Adrenal gland (tissue), 12 donors: ENCODE measurements around the gene COX19. TPM values are rescaled to one million over a fixed set of nuclear protein-coding genes. Genes with fewer than 3 reads are reported as not detected.
"Not testable (repeated sequence)": the region's sequence is repeated elsewhere in the genome, so short reads cannot be mapped to it uniquely, and the experiment has no call there.

Experiments used
- DNase-seq, 7 donors: peaks; one replicate each; pipeline ENCODE4 v3.0.0-alpha.2; 2019 to 2020
- H3K27ac ChIP-seq, 5 donors: fragments of 200-600 bp; sonication (generic) in 4 of 5; 1 replicate in 3 of 5; 2 replicates in 2 of 5; pipeline versions ENCODE4 v1.5.1 to v1.8.0; 2016 to 2020; ENCODE audit warnings: mild to moderate bottlenecking in 1 of 5
- H3K27me3 ChIP-seq: fragments of 200-600 bp; 2 replicates; pipeline ENCODE4 v1.8.0; 2021
- H3K36me3 ChIP-seq, 2 donors: fragments of 200-600 bp; replicated peaks in 1 of 2; 1 replicate in 1 of 2; 2 replicates in 1 of 2; pipeline versions ENCODE4 v1.5.1 to v1.8.0; 2018 to 2022
- H3K4me1 ChIP-seq, 2 donors: fragments of 200-600 bp; replicated peaks in 1 of 2; 1 replicate in 1 of 2; 2 replicates in 1 of 2; pipeline versions ENCODE4 v1.5.1 to v1.8.0; 2018 to 2021
- H3K4me3 ChIP-seq, 4 donors: fragments of 200-600 bp; sonication (generic) in 3 of 4; one replicate each; pipeline ENCODE4 v1.5.1; 2016 to 2018
- H3K9me3 ChIP-seq, 3 donors: fragments of 200-600 bp; sonication (generic) in 1 of 3; replicated peaks in 1 of 3; 1 replicate in 2 of 3; 2 replicates in 1 of 3; pipeline versions ENCODE4 v1.5.1 to v1.8.0; 2016 to 2021
- CTCF ChIP-seq, 6 experiments: fragments of 450-650 bp in 4 of 6; fragments of 200-600 bp in 2 of 6; sonication (generic) in 1 of 6; IDR thresholded peaks; 1 replicate in 5 of 6; 2 replicates in 1 of 6; pipeline versions ENCODE4 v1.5.1 to v1.8.0; 2016 to 2021; ENCODE audit warnings: antibody characterized with exemption in 6 of 6, mild to moderate bottlenecking in 2 of 6, moderate library complexity in 1 of 6
- POLR2A ChIP-seq, 2 donors: fragments of 450-650 bp; IDR thresholded peaks; one replicate each; pipeline ENCODE4 v1.6.1; 2017; ENCODE audit warnings: antibody characterized with exemption in 2 of 2, mild to moderate bottlenecking in 2 of 2, moderate library complexity in 1 of 2
- WGBS, 4 donors: extraction: QIAGEN DNeasy Blood & Tissue Kit in 2 of 4; methylation state at CpG; one replicate each; pipeline versions ENCODE4 v1.1.5 to v1.1.7; 2013 to 2017; 5-methylcytosine and 5-hydroxymethylcytosine counted together
- intact Hi-C, 2 donors: fragments of 100-400 bp; cut with DNase I; formaldehyde crosslinking; loops; one replicate each; pipeline versions ENCODE4 v1.14.1 to v1.15.0; 2022 to 2023
- polyA plus RNA-seq, 3 donors: library from polyadenylated mRNA; stranded (reverse); fragments of 200-250 nt in 2 of 3; fragments of 350-450 nt in 1 of 3; fragmentation: Illumina TruSeq in 1 of 3; extraction: RNeasy Lipid Tissue Mini Kit (QIAGEN cat#74804) in 1 of 3; gene quantifications; one replicate each; pipeline ENCODE4 v1.2.3, GENCODE V29; 2013 to 2014
- total RNA-seq, 9 donors: library from RNA; depleted of rRNA in 4 of 9; stranded (reverse); fragments of >200 nt in 4 of 9; fragments of 120-200 nt in 1 of 9; fragmentation: NEBNext Ultra II Directional in 1 of 9; extraction: Animal tissue kit (Norgen Biotek cat#: 25700) in 1 of 9; gene quantifications; one replicate each; pipeline versions ENCODE4 v1.1.0 to v1.2.4, GENCODE V29; 2013 to 2023
- donor health status: healthy with polysubstance abuse.
- donor health status: Bipolar disorder and iron deficiency.
- donor health status: DM: yes; HTN: yes; CAD: no.
- donor health status: DM: no; HTN: no; CAD: no.
- donor health status: DM: no; HTN: no; CAD: no.
- donor health status: DM: yes; HTN: yes; CAD: no.

The COX19 gene
- total and polyA plus RNA-seq, 12 donors, result 9.1 to 32.4 (median 18.9) TPM

DNA sequence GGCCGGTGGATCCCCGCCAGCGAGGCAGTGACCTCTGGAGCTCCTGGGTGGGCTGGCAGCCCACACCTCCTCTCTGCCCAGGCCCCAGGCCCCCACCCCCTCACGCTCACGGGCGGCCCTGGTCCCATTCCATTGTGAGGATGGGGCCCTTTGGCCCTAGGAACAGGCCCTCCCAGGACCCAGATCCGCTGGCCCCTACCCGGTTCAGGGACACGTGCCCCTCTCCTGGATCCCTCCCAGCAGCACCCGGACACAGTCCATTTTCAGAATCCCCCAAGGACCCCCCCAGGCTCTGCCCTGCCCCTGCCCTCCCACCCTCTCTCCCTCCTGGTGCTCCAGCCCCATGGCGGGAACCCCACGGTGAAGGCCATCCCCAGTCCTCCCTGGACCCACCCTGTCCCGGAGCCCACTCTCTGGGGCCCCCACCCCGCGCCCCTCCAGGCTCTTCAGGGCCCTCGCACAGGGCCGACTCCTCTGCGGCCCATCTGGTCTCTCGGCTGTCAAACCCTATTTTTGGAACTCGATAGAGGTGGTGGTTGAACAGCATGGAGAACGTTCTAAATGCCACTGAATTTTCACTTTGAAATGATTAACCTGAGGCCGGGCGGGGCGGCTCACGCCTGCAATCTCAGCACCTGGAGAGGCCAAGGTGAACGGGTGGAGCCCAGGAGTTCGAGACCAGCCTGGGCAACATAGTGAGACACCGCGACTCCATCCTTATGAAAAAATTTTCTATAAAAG is 28.9 kb downstream of the COX19 start:
- Histone ChIP-seq H3K36me3 (no peaks in the 10 kb centered on the region), H3K4me1 (no peaks in the 10 kb centered on the region), H3K9me3 (no peaks in the 10 kb centered on the region), H3K4me3 (no peak overlapping the region), H3K27me3 (no peaks in the 10 kb centered on the region), H3K27ac (no peak overlapping the region)
- TF ChIP-seq CTCF (IDR thresholded peaks at IDR 0.05), result no peak
- TF ChIP-seq POLR2A (IDR thresholded peaks at IDR 0.05), result no peak
- intact Hi-C loops, result no loop called here
- 80 to 84% (median 81%) methylated on average over 22 to 29 of the region's 29 CpGs for WGBS, 4 donors
- DNase-seq, result no peak

- intact Hi-C loops, result no loop called here
- DNase-seq, result no peak
- 73 to 85% (median 81%) methylated on average over 20 to 30 of the region's 30 CpGs for WGBS, 4 donors
- no peak overlapping the region for H3K27ac ChIP-seq
- no peaks in the 10 kb centered on the region for H3K4me1 ChIP-seq
- no peaks in the 10 kb centered on the region for H3K36me3 ChIP-seq
- H3K4me3 ChIP-seq, result no peak overlapping the region
- H3K9me3 ChIP-seq, result no peaks in the 10 kb centered on the region
- H3K27me3 ChIP-seq, result no peaks in the 10 kb centered on the region
- no peak for TF ChIP-seq CTCF (IDR thresholded peaks at IDR 0.05)
- TF ChIP-seq POLR2A (IDR thresholded peaks at IDR 0.05), result no peak
Measured at GRCh38 chr7:945556-946255, 29.6 kb downstream of the COX19 start.

GRCh38 chr7:945147-945555 is 30.2 kb downstream of the COX19 start:
- intact Hi-C loops, result no loop called here
- TF ChIP-seq CTCF (IDR thresholded peaks at IDR 0.05) (no peak), POLR2A (IDR thresholded peaks at IDR 0.05) (no peak)
- Histone ChIP-seq H3K27ac (no peak overlapping the region), H3K4me1 (no peaks in the 10 kb centered on the region), H3K27me3 (no peaks in the 10 kb centered on the region), H3K4me3 (no peak overlapping the region), H3K36me3 (no peaks in the 10 kb centered on the region), H3K9me3 (no peaks in the 10 kb centered on the region)
- no peak for DNase-seq
- 82 to 95% (median 87%) methylated on average over 6 to 13 of the region's 13 CpGs for WGBS, 4 donors

DNA sequence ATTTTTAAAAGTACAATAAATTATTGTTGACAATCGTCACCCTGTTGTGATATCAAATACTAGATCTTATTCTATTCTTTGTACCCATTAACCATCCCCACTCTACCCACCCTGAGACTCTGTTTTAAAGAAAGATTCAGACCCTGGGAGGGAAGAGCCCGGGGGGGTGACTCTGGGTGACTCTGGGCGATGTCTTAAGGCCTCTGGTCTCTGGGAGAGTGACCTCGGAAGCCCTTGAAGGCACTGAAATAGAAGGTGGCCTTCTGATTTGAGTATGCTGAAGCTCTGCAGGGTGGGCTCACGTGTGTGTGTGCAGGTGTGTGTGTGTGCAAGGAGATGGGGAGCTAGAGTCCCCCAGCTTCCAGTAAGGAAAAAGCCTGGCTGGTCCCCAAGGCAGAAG is 30.6 kb downstream of the COX19 start:
- WGBS, 4 donors, result 80 to 88% (median 84%) methylated on average over 5 of the region's 5 CpGs
- Histone ChIP-seq H3K27ac (no peak overlapping the region), H3K4me3 (no peak overlapping the region), H3K27me3 (no peaks in the 10 kb centered on the region), H3K9me3 (no peaks in the 10 kb centered on the region), H3K36me3 (no peaks in the 10 kb centered on the region), H3K4me1 (no peaks in the 10 kb centered on the region)
- DNase-seq, result no peak
- intact Hi-C loops, result no loop called here
- TF ChIP-seq POLR2A (IDR thresholded peaks at IDR 0.05) (no peak), CTCF (IDR thresholded peaks at IDR 0.05) (no peak)

DNA sequence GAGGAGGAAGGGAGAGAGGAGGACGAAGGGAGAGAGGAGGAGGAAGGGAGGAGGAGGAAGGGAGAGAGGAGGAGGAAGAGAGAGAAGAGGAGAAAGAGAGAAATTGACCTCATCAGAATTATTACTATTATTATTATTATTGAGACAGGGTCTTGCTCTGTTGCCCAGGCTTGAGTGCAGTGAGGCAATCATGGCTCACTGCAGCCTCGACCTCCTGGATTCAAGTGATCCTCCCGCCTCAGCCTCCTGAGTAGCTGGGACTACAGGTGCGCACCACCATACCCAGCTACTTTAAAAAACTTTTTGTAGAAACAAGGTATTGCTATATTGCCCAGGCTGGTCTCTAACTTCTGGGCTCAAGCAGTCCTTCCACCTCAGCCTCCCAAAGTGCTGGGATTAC is 31.6 kb downstream of the COX19 start:
- 74 to 90% (median 82%) methylated on average over 4 of the region's 4 CpGs for WGBS, 4 donors
- H3K36me3 ChIP-seq, intact Hi-C loops, H3K27me3 ChIP-seq, H3K9me3 ChIP-seq, H3K27ac ChIP-seq, H3K4me1 ChIP-seq, H3K4me3 ChIP-seq, DNase-seq: not testable (repeated sequence)
